ENCODE results near the gene FLRT2.

The FLRT2 gene

DNA sequence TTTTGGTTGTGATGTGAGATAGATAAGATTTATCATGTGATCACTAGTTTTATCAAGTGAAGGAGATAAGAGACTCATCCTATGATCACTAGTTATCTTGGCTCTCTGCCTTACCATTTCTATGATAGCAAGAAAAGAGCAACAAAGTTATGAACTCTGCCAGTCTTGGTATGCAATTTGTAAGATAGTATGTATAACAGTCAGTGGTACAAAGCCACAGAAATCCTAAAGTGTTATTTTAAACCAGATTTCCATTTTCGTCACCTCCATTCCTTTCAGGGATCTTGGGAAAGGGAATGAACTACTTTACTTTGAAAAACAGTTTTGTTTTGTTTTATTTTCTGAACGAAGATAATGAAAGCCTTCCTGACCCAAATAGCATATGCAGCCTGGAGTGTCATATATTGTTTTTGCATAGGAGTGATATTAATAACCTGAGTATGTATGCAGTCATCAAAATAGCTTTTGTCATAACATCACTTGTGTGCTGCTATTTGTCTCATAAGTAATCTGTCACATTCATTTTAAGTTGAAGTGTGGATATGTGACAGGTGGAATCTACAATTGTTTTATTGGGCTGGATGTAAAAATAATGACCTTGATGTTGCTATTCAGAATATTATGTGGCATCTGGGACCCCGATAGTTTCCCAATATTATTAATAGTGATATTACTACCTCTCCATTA, 35.0 kb downstream of the FLRT2 start:
- DNase-seq, result no peak
- no peaks in the 10 kb centered on the region for H3K27me3 Mint-ChIP-seq
- no peaks in the 10 kb centered on the region for H3K36me3 Mint-ChIP-seq
- no peaks in the 10 kb centered on the region for H3K4me1 Mint-ChIP-seq
- no peak overlapping the region for H3K4me3 Mint-ChIP-seq
- peaks cover 4% of the 10 kb centered on the region for H3K9me3 Mint-ChIP-seq
- no peak overlapping the region for H3K27ac Mint-ChIP-seq
- CTCF ChIA-PET, result no interaction called here

DNA sequence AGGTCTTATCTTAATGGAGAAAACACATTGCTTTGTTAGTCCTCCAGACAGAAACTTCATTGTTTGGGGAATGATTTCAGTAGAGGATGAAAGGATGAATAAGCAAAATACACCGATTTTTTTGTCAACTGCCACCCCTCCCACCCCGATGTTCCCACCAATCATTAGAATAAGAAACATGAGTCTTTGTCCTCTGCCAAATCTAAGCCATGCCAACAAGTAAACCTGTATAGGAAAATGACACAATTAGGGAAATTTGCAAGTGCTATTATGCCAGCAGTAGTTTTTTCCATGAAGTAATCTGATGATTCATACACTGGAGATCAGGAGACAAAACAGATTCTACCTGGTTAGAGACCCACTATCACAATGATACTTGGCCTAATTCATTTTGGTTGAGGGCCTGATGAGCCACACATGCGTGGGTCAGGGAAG, 35.9 kb downstream of the FLRT2 start:
- CTCF ChIA-PET, result no interaction called here
- no peaks in the 10 kb centered on the region for H3K36me3 Mint-ChIP-seq
- H3K4me1 Mint-ChIP-seq, result no peaks in the 10 kb centered on the region
- H3K4me3 Mint-ChIP-seq, result no peak overlapping the region
- no peak overlapping the region for H3K27ac Mint-ChIP-seq
- no peak for DNase-seq
- peaks cover 4% of the 10 kb centered on the region for H3K9me3 Mint-ChIP-seq
- no peaks in the 10 kb centered on the region for H3K27me3 Mint-ChIP-seq

DNA sequence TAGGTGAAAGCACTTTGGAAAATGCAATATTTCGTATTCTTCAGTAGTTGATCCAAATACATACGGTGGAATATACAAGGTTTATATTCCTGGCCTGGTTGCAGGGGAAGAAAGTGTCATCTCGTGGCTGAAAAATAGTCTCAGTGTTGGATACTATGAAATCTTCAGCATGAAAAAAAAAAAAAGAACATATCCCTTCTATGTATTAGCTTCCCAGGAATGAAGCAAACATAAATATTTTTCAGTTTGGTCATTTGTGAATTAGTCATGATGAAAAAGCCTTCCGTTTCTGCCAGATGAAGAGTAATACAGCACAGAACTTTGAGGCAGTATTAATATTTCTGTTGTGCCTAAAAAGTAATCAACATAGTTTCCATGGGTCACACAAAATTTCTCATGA, 36.7 kb downstream of the FLRT2 start:
- DNase-seq, result no peak
- H3K27me3 Mint-ChIP-seq, result no peaks in the 10 kb centered on the region
- H3K27ac Mint-ChIP-seq, result no peak overlapping the region
- CTCF ChIA-PET, result no interaction called here
- H3K9me3 Mint-ChIP-seq, result peaks cover 3% of the 10 kb centered on the region
- H3K4me1 Mint-ChIP-seq, result no peaks in the 10 kb centered on the region
- H3K36me3 Mint-ChIP-seq, result no peaks in the 10 kb centered on the region
- no peak overlapping the region for H3K4me3 Mint-ChIP-seq

DNA sequence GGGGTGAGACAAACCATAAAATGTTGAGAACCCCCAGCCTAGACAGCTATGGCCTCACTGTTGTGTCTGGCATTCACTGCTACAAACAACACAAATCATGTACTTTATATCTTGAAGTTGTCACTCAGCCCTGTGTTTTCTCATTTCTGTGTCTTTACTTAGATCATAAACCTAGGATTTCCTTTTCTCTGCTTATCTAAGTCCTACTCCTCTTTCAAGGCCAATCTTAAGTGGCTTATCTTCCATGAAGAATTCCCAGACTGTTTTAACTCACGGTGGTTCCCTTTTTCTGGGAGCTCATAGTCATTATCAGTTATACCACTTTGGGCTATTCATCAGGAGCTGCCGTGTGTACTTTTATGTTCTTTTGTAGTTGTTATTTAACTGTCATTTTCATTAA, 42.1 kb downstream of the FLRT2 start:
- Mint-ChIP-seq H3K36me3 (no peaks in the 10 kb centered on the region), H3K9me3 (peaks cover 1% of the 10 kb centered on the region), H3K27ac (no peak overlapping the region), H3K27me3 (no peaks in the 10 kb centered on the region), H3K4me1 (no peaks in the 10 kb centered on the region), H3K4me3 (no peak overlapping the region)
- no peak for DNase-seq
- CTCF ChIA-PET, result no interaction called here

DNA sequence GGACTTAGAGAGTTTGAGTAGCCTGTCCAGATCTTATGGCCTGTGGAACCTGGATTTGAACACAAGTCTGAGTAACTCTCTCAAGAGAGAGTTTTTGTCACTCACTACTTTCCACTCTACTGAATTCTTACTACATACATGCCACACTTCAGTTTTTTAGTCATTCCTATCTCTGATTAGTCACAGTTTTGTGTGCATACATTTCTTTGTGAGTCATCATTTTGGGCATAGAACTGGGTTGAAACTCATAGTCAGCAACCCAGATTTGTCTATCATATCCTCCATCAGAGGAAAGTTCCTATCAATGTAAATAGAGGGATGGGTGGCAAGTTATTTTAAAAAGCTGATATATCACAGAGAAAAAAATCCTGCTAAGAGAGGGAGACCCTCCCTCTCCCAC, 42.9 kb downstream of the FLRT2 start:
- no peak overlapping the region for H3K27ac Mint-ChIP-seq
- no peak for DNase-seq

DNA sequence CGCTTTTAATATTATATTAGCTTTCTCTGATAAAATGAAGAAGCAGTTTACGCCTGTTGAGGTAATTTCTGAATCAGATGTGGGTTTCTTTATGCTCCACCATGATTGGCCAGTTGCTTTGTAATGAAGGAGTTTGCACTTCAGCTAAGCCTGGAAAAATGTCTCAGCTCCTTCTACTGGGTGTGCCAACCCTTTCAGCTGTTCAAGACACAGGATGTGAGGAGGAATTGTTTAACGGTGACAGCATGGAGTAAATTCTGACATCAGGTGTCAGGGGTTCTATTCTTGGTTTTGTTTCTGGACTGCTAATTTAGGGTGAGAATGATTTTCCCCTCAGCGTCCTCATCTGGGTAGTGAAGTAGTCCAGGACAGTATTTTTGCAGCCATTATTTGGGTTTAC, 43.5 kb downstream of the FLRT2 start:
- CTCF ChIA-PET, result no interaction called here
- Mint-ChIP-seq H3K4me1 (no peaks in the 10 kb centered on the region), H3K4me3 (no peak overlapping the region)

More for the DNA sequence above, 42.9 kb downstream of the FLRT2 start:
- no peaks in the 10 kb centered on the region for H3K4me1 Mint-ChIP-seq
- H3K36me3 Mint-ChIP-seq, result no peaks in the 10 kb centered on the region
- H3K27me3 Mint-ChIP-seq, result no peaks in the 10 kb centered on the region
- peaks cover 4% of the 10 kb centered on the region for H3K9me3 Mint-ChIP-seq
- CTCF ChIA-PET, result no interaction called here
- H3K4me3 Mint-ChIP-seq, result no peak overlapping the region

DNA sequence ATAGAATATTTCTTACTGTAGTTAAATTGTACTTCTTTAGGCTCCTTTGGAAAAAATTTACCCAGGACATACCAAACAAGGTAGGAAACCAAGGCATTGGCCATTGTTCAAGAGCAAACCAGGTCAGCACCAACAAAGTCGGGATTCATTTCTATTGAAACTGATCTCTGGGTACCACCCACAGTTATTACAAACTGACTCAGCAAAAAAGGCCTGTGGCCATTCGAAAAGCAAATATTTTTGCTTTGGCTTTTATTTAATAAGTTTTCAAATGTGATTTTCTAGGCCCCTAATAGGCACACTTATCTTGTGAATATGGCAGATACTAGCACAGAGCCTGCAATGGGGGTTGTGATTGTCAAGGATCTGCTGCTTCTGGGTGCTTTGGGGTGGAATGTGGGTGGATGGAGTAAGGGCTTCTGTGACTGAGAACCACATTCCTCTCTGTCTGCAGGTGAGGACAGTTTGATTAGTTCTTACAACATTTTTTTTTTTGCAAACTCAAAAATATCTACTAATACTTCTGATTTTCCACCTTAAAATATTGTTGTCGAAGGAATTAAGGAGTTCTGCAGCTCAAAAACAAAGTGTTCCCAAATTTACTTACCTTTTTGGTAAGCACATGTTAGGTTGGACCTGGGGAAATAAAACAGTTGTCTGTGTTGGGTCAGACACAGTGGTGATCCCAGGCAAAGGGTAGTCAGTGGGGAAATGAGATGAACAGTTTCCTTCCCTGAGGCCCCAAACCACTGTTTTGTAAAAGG, 45.1 kb downstream of the FLRT2 start:
- H3K27ac Mint-ChIP-seq, result no peak overlapping the region
- DNase-seq, result no peak
- H3K36me3 Mint-ChIP-seq, result no peaks in the 10 kb centered on the region
- no peaks in the 10 kb centered on the region for H3K4me1 Mint-ChIP-seq
- no peak overlapping the region for H3K4me3 Mint-ChIP-seq
- no peaks in the 10 kb centered on the region for H3K27me3 Mint-ChIP-seq
- peaks cover 4% of the 10 kb centered on the region for H3K9me3 Mint-ChIP-seq
- CTCF ChIA-PET, result no interaction called here

More for the DNA sequence above, 43.5 kb downstream of the FLRT2 start:
- Mint-ChIP-seq H3K9me3 (peaks cover 4% of the 10 kb centered on the region), H3K27ac (no peak overlapping the region), H3K36me3 (no peaks in the 10 kb centered on the region), H3K27me3 (no peaks in the 10 kb centered on the region)
- DNase-seq, result no peak

DNA sequence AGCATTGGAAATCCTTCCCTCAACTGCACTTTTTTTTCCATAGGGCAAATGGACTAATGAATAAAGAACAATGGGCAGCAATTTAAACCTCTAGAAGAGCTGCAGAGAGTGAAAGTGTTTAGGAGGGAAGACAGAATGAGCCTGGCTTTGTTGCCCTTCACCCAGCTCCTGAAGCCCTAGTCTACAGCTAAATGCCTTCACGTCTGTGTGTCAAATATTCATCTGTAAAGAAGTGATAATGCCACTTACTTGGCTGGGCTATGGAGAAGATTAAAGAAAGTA, 45.6 kb downstream of the FLRT2 start:
- H3K4me1 Mint-ChIP-seq, result no peaks in the 10 kb centered on the region
- DNase-seq, result no peak
- H3K36me3 Mint-ChIP-seq, result no peaks in the 10 kb centered on the region
- H3K27ac Mint-ChIP-seq, result no peak overlapping the region
- H3K27me3 Mint-ChIP-seq, result no peaks in the 10 kb centered on the region
- no peak overlapping the region for H3K4me3 Mint-ChIP-seq
- H3K9me3 Mint-ChIP-seq, result peaks cover 4% of the 10 kb centered on the region
- CTCF ChIA-PET, result no interaction called here

DNA sequence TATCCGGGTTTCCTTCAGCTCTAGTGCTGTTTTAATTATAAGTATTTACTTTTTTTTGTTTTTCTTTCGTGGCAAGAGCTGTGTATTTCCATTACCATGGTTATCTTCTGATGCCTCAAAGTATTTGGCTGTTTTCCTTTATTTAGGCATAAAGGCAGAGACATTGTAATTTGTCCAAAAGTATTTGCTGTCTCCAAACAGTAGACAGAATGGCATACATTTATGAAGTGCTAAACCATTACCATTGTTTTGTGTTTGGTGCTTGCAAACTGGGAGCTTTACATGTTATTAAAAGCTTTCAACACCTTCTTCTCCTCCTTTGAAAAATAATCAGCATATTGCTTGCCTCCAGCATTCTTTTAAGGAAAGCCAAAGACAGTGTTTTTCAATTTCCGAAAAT, 46.3 kb downstream of the FLRT2 start:
- CTCF ChIA-PET, result interaction anchor here (0.9 kb wide), 1 partner anchor 10 kb away, joined by 3 read pairs; no protein-coding TSS in a partner anchor
- Mint-ChIP-seq H3K36me3 (no peaks in the 10 kb centered on the region), H3K4me3 (no peak overlapping the region), H3K9me3 (peaks cover 4% of the 10 kb centered on the region), H3K27ac (no peak overlapping the region), H3K4me1 (no peaks in the 10 kb centered on the region), H3K27me3 (no peaks in the 10 kb centered on the region)
- DNase-seq, result no peak

DNA sequence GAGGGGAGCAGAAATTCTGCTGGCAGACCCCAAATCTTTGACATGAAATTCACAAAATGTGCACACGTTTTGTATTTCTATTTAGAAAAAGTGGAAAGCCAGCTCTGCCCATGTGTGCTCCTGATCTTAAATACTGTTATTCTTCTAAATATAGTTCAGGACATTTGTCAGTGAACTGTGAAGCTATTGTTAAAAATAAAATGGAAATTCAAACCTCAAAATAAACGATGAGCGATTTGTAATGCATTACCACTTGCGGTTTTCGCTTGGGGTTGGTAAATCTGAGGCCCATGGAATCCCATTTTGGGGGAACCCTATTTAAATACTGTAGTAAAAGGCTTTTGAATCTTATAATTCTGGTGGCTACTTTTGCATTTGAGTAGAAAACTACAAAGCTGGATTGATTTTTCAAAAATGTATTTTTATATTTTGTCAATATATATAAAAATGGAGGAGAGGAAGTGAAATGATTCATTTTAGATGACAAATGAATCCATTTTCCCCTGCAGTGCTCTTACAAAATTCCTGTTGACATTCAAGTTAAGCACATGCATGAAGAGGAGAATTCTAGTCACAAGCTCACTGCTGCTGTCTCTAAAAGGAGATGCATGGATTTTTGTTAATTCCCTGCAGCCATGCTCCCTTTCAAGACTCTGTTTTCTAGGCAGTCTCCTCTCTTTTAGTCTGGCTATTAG, 47.1 kb downstream of the FLRT2 start:
- Mint-ChIP-seq H3K27me3 (no peaks in the 10 kb centered on the region), H3K27ac (no peak overlapping the region), H3K4me1 (no peaks in the 10 kb centered on the region), H3K4me3 (no peak overlapping the region), H3K36me3 (no peaks in the 10 kb centered on the region), H3K9me3 (peaks cover 4% of the 10 kb centered on the region)
- no peak for DNase-seq
- CTCF ChIA-PET, result interaction anchor here (0.9 kb wide), 1 partner anchor 10 kb away, joined by 3 read pairs; no protein-coding TSS in a partner anchor

DNA sequence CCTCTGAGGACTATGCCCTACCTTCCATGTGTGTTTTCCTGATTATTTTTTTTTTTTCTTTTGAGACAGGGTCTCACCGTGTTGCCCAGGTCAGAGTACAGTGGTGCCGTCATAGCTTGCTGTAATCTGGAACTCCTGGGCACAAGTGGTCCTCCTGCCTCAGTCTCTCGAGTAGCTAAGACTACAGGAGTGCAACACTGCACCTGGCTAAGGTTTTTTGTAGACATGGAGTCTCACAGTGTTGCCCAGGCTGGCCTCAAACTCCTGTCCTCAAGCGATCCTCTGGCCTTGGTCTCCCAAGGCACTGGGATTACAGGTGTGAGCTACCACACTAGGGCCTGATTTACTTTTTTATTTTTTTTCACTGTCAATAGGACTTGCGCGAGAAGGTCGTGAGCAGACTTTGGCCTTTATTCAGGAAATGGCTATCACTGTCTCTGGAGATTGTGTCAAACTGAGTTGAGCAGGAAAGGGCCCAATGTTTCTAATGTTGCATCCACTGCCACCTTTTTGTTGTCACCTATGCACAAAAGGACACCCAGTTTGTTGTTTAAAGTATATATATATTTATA, 47.7 kb downstream of the FLRT2 start:
- no peaks in the 10 kb centered on the region for H3K36me3 Mint-ChIP-seq
- CTCF ChIA-PET, result no interaction called here
- H3K27me3 Mint-ChIP-seq, result no peaks in the 10 kb centered on the region
- no peaks in the 10 kb centered on the region for H3K4me1 Mint-ChIP-seq
- DNase-seq, result no peak
- H3K4me3 Mint-ChIP-seq, result no peak overlapping the region
- peaks cover 4% of the 10 kb centered on the region for H3K9me3 Mint-ChIP-seq
- H3K27ac Mint-ChIP-seq, result no peak overlapping the region

DNA sequence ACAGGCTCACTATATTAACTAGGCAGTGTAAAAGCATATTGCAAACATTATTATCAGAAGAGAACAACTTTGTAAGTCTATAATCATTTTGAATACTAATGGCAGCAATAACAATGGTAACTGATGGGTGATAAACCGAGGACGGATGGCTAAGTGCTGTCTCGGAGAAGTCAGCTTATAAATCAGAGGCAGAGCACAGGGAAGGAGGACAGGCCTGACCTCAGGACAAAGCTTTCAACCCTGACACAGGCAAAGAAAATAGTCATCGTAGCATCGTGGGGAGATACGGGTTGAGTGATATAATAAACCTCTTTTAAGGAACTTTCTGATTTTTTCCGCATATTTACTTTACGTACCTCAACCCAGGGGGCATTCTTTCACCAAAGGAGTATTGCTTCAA, 48.4 kb downstream of the FLRT2 start:
- Mint-ChIP-seq H3K4me3 (no peak overlapping the region), H3K27me3 (no peaks in the 10 kb centered on the region)
- CTCF ChIA-PET, result no interaction called here

DNA sequence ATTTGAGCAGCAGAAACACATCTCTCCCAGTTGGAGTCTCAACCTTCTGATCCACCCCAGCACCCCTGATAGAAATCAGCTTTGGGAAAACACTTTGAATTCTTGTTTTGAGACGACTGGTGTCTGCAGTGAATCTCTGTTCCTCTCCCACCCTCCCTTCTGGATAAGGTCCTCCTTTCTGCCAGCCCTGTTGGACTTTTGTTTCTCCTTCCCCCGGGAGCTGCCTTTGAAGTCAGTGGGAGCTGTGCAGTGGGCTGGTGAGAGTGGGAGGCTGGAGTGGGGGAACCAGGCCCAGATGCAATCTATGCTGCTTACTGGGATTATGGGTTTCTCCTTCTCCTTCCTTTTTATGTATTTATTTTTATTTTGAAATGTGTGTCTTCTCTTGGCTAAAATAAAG, 49.0 kb downstream of the FLRT2 start:
- no peak overlapping the region for H3K27ac Mint-ChIP-seq
- H3K9me3 Mint-ChIP-seq, result peaks cover 4% of the 10 kb centered on the region
- no peaks in the 10 kb centered on the region for H3K36me3 Mint-ChIP-seq
- no peak for DNase-seq
- H3K27me3 Mint-ChIP-seq, result no peaks in the 10 kb centered on the region
- no peaks in the 10 kb centered on the region for H3K4me1 Mint-ChIP-seq
- no peak overlapping the region for H3K4me3 Mint-ChIP-seq
- CTCF ChIA-PET, result no interaction called here

More for the DNA sequence above, 48.4 kb downstream of the FLRT2 start:
- Mint-ChIP-seq H3K9me3 (peaks cover 4% of the 10 kb centered on the region), H3K27ac (no peak overlapping the region), H3K4me1 (no peaks in the 10 kb centered on the region), H3K36me3 (no peaks in the 10 kb centered on the region)
- DNase-seq, result no peak

DNA sequence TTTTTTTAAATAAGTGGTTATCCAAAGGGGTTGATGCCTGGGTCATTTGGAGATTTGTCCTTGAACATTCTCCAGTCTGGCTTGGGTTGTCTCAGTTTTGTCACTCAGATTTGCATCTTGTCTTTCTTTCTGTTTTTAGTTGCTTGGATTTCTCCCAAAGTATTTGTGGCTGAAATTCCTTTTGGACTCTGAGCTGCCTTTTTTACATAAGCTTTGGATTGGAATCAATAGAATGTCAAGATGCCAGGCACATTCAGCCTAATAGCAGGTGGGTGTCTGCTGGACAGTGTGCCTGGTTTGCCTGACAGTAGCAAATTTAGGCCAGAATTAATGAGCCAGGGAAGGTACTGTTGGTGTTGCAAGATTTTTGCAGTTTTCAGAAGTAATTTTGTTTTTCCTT, 50.0 kb downstream of the FLRT2 start:
- Mint-ChIP-seq H3K4me3 (no peak overlapping the region), H3K4me1 (no peaks in the 10 kb centered on the region), H3K36me3 (no peaks in the 10 kb centered on the region), H3K27me3 (no peaks in the 10 kb centered on the region), H3K9me3 (peaks cover 4% of the 10 kb centered on the region), H3K27ac (no peak overlapping the region)
- no peak for DNase-seq
- CTCF ChIA-PET, result no interaction called here

Data from activated naive CD4-positive, alpha-beta T cell treated with anti-CD3 and anti-CD28 coated beads, Interleukin-2, amount 10 ng/mL, durations not matched to agents 7 days and 5 days (primary cell).